NB4 (cell line): ENCODE results near the gene ARHGAP12.

Source experiments
- POLR2A ChIP-seq: IDR thresholded peaks from 2 replicates; pipeline ENCODE4 v1.6.1; 2011; ENCODE audit warnings: mild to moderate bottlenecking; ENCODE audit not compliant: insufficient read length; ENCODE audit errors: extremely low read depth
- TF ChIP-seq, protein P1 (sequence below): IDR thresholded peaks from one replicate; pipeline ENCODE4 v1.5.1; 2012; ENCODE audit warnings: low read depth, low read length

DNA sequence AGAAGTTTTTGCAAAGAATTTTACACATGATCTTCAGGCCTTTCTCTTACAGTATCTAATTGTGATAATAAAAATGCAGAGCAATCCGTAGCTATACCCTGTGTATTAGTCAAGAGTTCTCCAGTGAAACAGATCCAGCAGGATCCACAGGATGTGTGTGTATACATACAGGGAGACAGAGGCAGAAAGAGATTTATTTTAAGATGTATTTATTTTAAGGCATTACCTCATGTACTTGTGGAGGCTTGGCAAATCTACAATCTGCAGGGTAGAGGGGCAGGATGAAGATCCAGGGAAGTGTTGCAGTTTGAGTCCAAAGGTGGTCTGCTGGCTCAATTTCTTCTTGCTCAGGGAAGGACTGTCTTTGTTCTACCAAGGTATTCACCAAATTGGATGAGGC, 41.7 kb downstream of the ARHGAP12 start:
- TF ChIP-seq, protein P1, sequence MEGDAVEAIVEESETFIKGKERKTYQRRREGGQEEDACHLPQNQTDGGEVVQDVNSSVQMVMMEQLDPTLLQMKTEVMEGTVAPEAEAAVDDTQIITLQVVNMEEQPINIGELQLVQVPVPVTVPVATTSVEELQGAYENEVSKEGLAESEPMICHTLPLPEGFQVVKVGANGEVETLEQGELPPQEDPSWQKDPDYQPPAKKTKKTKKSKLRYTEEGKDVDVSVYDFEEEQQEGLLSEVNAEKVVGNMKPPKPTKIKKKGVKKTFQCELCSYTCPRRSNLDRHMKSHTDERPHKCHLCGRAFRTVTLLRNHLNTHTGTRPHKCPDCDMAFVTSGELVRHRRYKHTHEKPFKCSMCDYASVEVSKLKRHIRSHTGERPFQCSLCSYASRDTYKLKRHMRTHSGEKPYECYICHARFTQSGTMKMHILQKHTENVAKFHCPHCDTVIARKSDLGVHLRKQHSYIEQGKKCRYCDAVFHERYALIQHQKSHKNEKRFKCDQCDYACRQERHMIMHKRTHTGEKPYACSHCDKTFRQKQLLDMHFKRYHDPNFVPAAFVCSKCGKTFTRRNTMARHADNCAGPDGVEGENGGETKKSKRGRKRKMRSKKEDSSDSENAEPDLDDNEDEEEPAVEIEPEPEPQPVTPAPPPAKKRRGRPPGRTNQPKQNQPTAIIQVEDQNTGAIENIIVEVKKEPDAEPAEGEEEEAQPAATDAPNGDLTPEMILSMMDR = no peak
- no peak for TF ChIP-seq POLR2A
